ENCODE data around the gene TBC1D21.

DNA sequence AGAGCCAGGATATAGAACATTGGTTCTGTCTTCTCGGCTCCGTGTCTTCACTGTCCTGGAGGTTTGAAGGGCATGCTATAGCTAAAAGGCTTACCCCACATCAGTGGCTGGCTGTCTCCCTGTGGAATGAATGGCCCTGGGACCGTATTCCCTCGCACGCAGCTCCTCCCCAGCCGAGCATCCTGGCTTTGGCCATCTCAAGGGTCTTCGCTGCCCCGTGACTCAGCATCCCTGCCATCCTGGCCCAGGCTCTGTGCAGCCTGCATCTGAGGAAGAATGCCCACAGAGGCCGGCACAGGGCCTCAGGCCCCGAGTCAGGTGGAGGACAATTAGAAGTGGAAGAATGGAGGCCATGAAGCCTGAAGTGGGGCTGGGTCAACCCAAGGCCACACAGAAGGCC, 63.9 kb downstream of the TBC1D21 start:
- TF ChIP-seq ZNF558 (tag by site-specific recombination; IDR thresholded peaks at IDR 0.05), result no peak
- TF ChIP-seq CTCF (tag by site-specific recombination; IDR thresholded peaks at IDR 0.05), result no peak

All from HEK293 (cell line).